H1 (cell line): ENCODE results near the gene TRABD2A. TPM values are rescaled to one million over a fixed set of nuclear protein-coding genes. Genes with fewer than 3 reads are reported as not detected.

ENCODE experiments used
- CTCF ChIA-PET: fragments of 300-600 bp; sonication (Branson Sonifier 250); formaldehyde crosslinking; loops from one replicate; lab custom pipeline; 2021; ENCODE audit not compliant: partially characterized antibody; lab: Charles Lee
- POLR2A ChIA-PET: fragments of 300-600 bp; sonication (Branson Sonifier 250); formaldehyde crosslinking; loops from one replicate; lab custom pipeline; 2021; ENCODE audit warnings: inconsistent platforms; ENCODE audit not compliant: partially characterized antibody; lab: Charles Lee
- DNase-seq, 2 experiments: peaks; one replicate each; pipeline versions ENCODE4 v3.0.0 to v3.0.0-alpha.2; 2010 to 2022; ENCODE audit warnings: low spot score in 2 of 2, low read depth in 1 of 2, mixed read lengths in 1 of 2
- FAIRE-seq: peaks from 2 replicates; lab custom pipeline; 2011; peaks lifted over from hg19 to GRCh38; lab: Jason Lieb, UNC
- H2AFZ ChIP-seq: 2 replicates; pipeline ENCODE4 v1.8.1; 2012; ENCODE audit warnings: low read length, inconsistent platforms
- H2AK5ac ChIP-seq: 2 replicates; pipeline ENCODE4 v1.6.1; 2013; ENCODE audit warnings: low read depth, low read length
- H2BK120ac ChIP-seq: replicated peaks from 2 replicates; pipeline ENCODE3; 2013; ENCODE audit warnings: low read depth, low read length, inconsistent platforms
- H2BK12ac ChIP-seq: 2 replicates; pipeline ENCODE4 v1.6.1; 2013; ENCODE audit warnings: low read depth, low read length
- H2BK15ac ChIP-seq: 2 replicates; pipeline ENCODE4 v1.6.1; 2013; ENCODE audit warnings: low read length
- H2BK20ac ChIP-seq: 2 replicates; pipeline ENCODE4 v1.6.1; 2013; ENCODE audit warnings: low read length
- H2BK5ac ChIP-seq: 2 replicates; pipeline ENCODE4 v1.6.1; 2013; ENCODE audit warnings: low read depth, low read length
- H3K14ac ChIP-seq: 2 replicates; pipeline ENCODE4 v1.6.1; 2013; ENCODE audit warnings: inconsistent platforms; ENCODE audit not compliant: insufficient read length
- H3K18ac ChIP-seq: 2 replicates; pipeline ENCODE4 v1.6.1; 2013; ENCODE audit warnings: low read length; ENCODE audit errors: extremely low read depth
- H3K23ac ChIP-seq: 2 replicates; pipeline ENCODE4 v1.6.1; 2013; ENCODE audit warnings: inconsistent platforms; ENCODE audit not compliant: insufficient read length
- H3K23me2 ChIP-seq: 2 replicates; pipeline ENCODE4 v1.6.1; 2013; ENCODE audit warnings: low read depth, low read length
- H3K27ac ChIP-seq: 2 replicates; pipeline ENCODE4 v1.6.1; 2011; ENCODE audit warnings: low read depth, low read length, inconsistent platforms
- H3K27me3 ChIP-seq, 4 experiments: replicated peaks in 1 of 4; 1 replicate in 1 of 4; 2 replicates in 3 of 4; pipeline versions ENCODE4 v1.6.1 to v1.8.1; 2011 to 2013; ENCODE audit warnings: low read length in 3 of 4, mild to moderate bottlenecking in 3 of 4, inconsistent platforms in 2 of 4, mixed read lengths in 2 of 4, moderate library complexity in 1 of 4; ENCODE audit not compliant: control insufficient read depth in 3 of 4, insufficient read depth in 3 of 4; ENCODE audit errors: extremely low read depth in 1 of 4
- H3K36me3 ChIP-seq, 4 experiments: 2 replicates each; pipeline versions ENCODE4 v1.6.1 to v1.8.1; 2011 to 2013; ENCODE audit warnings: mild to moderate bottlenecking in 4 of 4, low read length in 3 of 4, moderate library complexity in 2 of 4, control low read depth in 1 of 4, inconsistent platforms in 1 of 4; ENCODE audit not compliant: insufficient read depth in 4 of 4, control insufficient read depth in 2 of 4
- H3K4ac ChIP-seq: replicated peaks from 2 replicates; pipeline ENCODE3; 2013; ENCODE audit warnings: low read length, low read depth, mixed read lengths, inconsistent platforms; ENCODE audit not compliant: insufficient read length
- H3K4me1 ChIP-seq, 4 experiments: replicated peaks in 1 of 4; 1 replicate in 1 of 4; 2 replicates in 3 of 4; pipeline versions ENCODE4 v1.6.1 to v1.8.1; 2011 to 2013; ENCODE audit warnings: low read length in 3 of 4, inconsistent platforms in 2 of 4, mixed read lengths in 1 of 4; ENCODE audit not compliant: insufficient read depth in 4 of 4, control insufficient read depth in 3 of 4
- H3K4me2 ChIP-seq, 2 experiments: 2 replicates each; pipeline versions ENCODE4 v1.6.1 to v1.8.1; 2011 to 2013; ENCODE audit warnings: low read depth in 2 of 2, low read length in 2 of 2, control low read depth in 1 of 2, inconsistent platforms in 1 of 2, mild to moderate bottlenecking in 1 of 2; ENCODE audit not compliant: insufficient read depth in 1 of 2
- H3K4me3 ChIP-seq, 4 experiments: fragments of 200-600, 300-600 bp in 1 of 4; sonication (generic), shearing (Covaris generic), sonication (Bioruptor Twin) in 1 of 4; 2 replicates each; pipeline versions ENCODE4 v1.5.1 to v1.8.1; 2011 to 2016; ENCODE audit warnings: low read length in 4 of 4, low read depth in 3 of 4, control low read depth in 2 of 4, inconsistent platforms in 2 of 4, mild to moderate bottlenecking in 2 of 4, mixed read lengths in 1 of 4, moderate library complexity in 1 of 4; ENCODE audit not compliant: insufficient read depth in 2 of 4; ENCODE audit errors: extremely low read depth in 1 of 4
- H3K56ac ChIP-seq: replicated peaks from 2 replicates; pipeline ENCODE3; 2013; ENCODE audit warnings: low read depth, mild to moderate bottlenecking, mixed read lengths, low read length, inconsistent platforms; ENCODE audit not compliant: insufficient read length
- H3K79me1 ChIP-seq: 2 replicates; pipeline ENCODE4 v1.6.1; 2013; ENCODE audit warnings: low read depth, low read length, control low read depth
- H3K79me2 ChIP-seq, 2 experiments: 2 replicates each; pipeline versions ENCODE4 v1.6.1 to v1.8.1; 2012 to 2013; ENCODE audit warnings: low read length in 2 of 2, mild to moderate bottlenecking in 2 of 2, inconsistent platforms in 1 of 2; ENCODE audit not compliant: insufficient read depth in 2 of 2, control insufficient read depth in 1 of 2
- H3K9ac ChIP-seq, 4 experiments: replicated peaks in 1 of 4; 1 replicate in 1 of 4; 2 replicates in 3 of 4; pipeline versions ENCODE4 v1.6.1 to v1.8.1; 2011 to 2013; ENCODE audit warnings: low read depth in 3 of 4, low read length in 3 of 4, control low read depth in 2 of 4, mild to moderate bottlenecking in 2 of 4, moderate library complexity in 2 of 4, inconsistent platforms in 1 of 4; ENCODE audit errors: extremely low read depth in 1 of 4
- H3K9me3 ChIP-seq, 2 experiments: 2 replicates each; pipeline versions ENCODE4 v1.6.1 to v1.8.1; 2012 to 2013; ENCODE audit warnings: mild to moderate bottlenecking in 2 of 2, moderate library complexity in 2 of 2, control low read depth in 1 of 2, inconsistent platforms in 1 of 2, low read depth in 1 of 2, low read length in 1 of 2, mixed read lengths in 1 of 2; ENCODE audit not compliant: insufficient read depth in 2 of 2
- H4K20me1 ChIP-seq, 2 experiments: replicated peaks in 1 of 2; 2 replicates each; pipeline versions ENCODE3 to v1.8.1; 2011 to 2013; ENCODE audit warnings: inconsistent platforms in 2 of 2, low read length in 2 of 2, mild to moderate bottlenecking in 1 of 2; ENCODE audit not compliant: insufficient read depth in 2 of 2, control insufficient read depth in 1 of 2
- H4K5ac ChIP-seq: 2 replicates; pipeline ENCODE4 v1.6.1; 2013; ENCODE audit warnings: low read length, low read depth, mixed read lengths, inconsistent platforms; ENCODE audit not compliant: insufficient read length
- H4K8ac ChIP-seq: 2 replicates; pipeline ENCODE4 v1.8.0; 2013; ENCODE audit warnings: mild to moderate bottlenecking, moderate library complexity, low read length, inconsistent platforms; ENCODE audit not compliant: insufficient read depth; ENCODE audit errors: extremely low read depth
- H4K91ac ChIP-seq: replicated peaks from 2 replicates; pipeline ENCODE3; 2013; ENCODE audit warnings: low read length, mixed read lengths, inconsistent platforms; ENCODE audit not compliant: insufficient read length
- BCL11A ChIP-seq, 2 experiments: IDR thresholded peaks; one replicate each; pipeline ENCODE4 v1.6.1; 2011; ENCODE audit warnings: low read depth in 2 of 2, low read length in 2 of 2, mild to moderate bottlenecking in 2 of 2
- BRCA1 ChIP-seq: IDR thresholded peaks from 2 replicates; pipeline ENCODE4 v1.6.1; 2012; ENCODE audit warnings: low read depth, low read length, improper control_type of control experiment
- CHD2 ChIP-seq: IDR thresholded peaks from 2 replicates; pipeline ENCODE4 v1.6.1; 2012; ENCODE audit warnings: low read length, improper control_type of control experiment
- CTCF ChIP-seq, 3 experiments: IDR thresholded peaks; 1 replicate in 2 of 3; 2 replicates in 1 of 3; pipeline versions ENCODE4 v1.5.1 to v1.6.1; 2011; ENCODE audit warnings: low read length in 3 of 3, mild to moderate bottlenecking in 3 of 3, inconsistent platforms in 2 of 3, low read depth in 1 of 3, moderate library complexity in 1 of 3; ENCODE audit not compliant: insufficient read depth in 1 of 3; ENCODE audit errors: control extremely low read depth in 1 of 3
- HDAC6 ChIP-seq: IDR thresholded peaks from one replicate; pipeline ENCODE4 v1.7.1; 2012; ENCODE audit warnings: low read depth, mild to moderate bottlenecking, inconsistent platforms, low read length, moderate library complexity
- JUN ChIP-seq: IDR thresholded peaks from 2 replicates; pipeline ENCODE4 v1.6.1; 2011; ENCODE audit warnings: low read depth, mild to moderate bottlenecking, improper control_type of control experiment, low read length
- KDM4A ChIP-seq: IDR thresholded peaks from one replicate; pipeline ENCODE4 v1.7.1; 2012; ENCODE audit warnings: low read depth, mild to moderate bottlenecking, moderate library complexity, low read length, inconsistent platforms; ENCODE audit not compliant: severe bottlenecking
- KDM5A ChIP-seq: fragments of 200-600 bp; IDR thresholded peaks from 2 replicates; pipeline ENCODE4 v1.7.1; 2012; ENCODE audit warnings: mild to moderate bottlenecking, low read length, inconsistent platforms, mixed read lengths
- RFX5 ChIP-seq: IDR thresholded peaks from 2 replicates; pipeline ENCODE4 v1.6.1; 2011; ENCODE audit warnings: low read depth, low read length, improper control_type of control experiment, borderline replicate concordance
- RNF2 ChIP-seq: fragments of 200-900, 300-1000 bp; sonication (generic); IDR thresholded peaks from 2 replicates; pipeline ENCODE4 v1.7.1; 2016; ENCODE audit warnings: borderline replicate concordance, low read depth, mild to moderate bottlenecking, antibody characterized with exemption, low read length; ENCODE audit not compliant: poor library complexity, severe bottlenecking; ENCODE audit errors: missing control alignments
- TAF1 ChIP-seq: IDR thresholded peaks from 2 replicates; pipeline ENCODE4 v1.6.1; 2011; ENCODE audit warnings: mild to moderate bottlenecking, low read depth, low read length
- WGBS, 2 experiments: shearing (Covaris generic) in 1 of 2; methylation state at CpG; one replicate each; pipeline versions ENCODE4 v1.1.6 to v1.1.7; 2013 to 2015; ENCODE audit warnings: low lambda C conversion rate in 2 of 2, mixed read lengths in 2 of 2, inconsistent platforms in 1 of 2, low coverage in 1 of 2, missing lambda C conversion rate in 1 of 2; ENCODE audit not compliant: insufficient replicate concordance in 2 of 2, insufficient coverage in 1 of 2, insufficient read length in 1 of 2; ENCODE audit errors: extremely low coverage in 1 of 2, missing lambda C conversion rate in 1 of 2; 5-methylcytosine and 5-hydroxymethylcytosine counted together
- polyA plus RNA-seq, 7 experiments: library from polyadenylated mRNA; depleted of rRNA in 3 of 7; stranded (reverse) in 5 of 7; unstranded in 2 of 7; fragments of >200 nt in 5 of 7; fragments of 200-250 nt in 2 of 7; gene quantifications; 1 replicate in 5 of 7; 2 replicates in 1 of 7; 4 replicates in 1 of 7; pipeline versions ENCODE4 v1.2.1 to v1.2.3, GENCODE V29; 2011 to 2013; ENCODE audit warnings: missing spikeins in 2 of 7, mixed read lengths in 2 of 7
- total RNA-seq: library from RNA; stranded (reverse); fragmentation: NEBNext Ultra II Directional; extraction: Animal tissue kit (Norgen Biotek cat#: 25700); gene quantifications from 2 replicates; pipeline ENCODE4 v1.2.1, GENCODE V29; 2021

Gene TRABD2A
- total and polyA plus RNA-seq, 2 of the 8 experiments (the other 6 are each of a cell fraction or from before 2014, with no cell fraction given): 17.3 to 18.6 TPM

GRCh38 chr2:84911135-84911678 lies 30.3 kb upstream of the TRABD2A start:
- ChIA-PET CTCF (no interaction called here), POLR2A (no interaction called here)
- Histone ChIP-seq H2AFZ (no peak overlapping the region), H2AK5ac (no peak overlapping the region), H3K79me1 (no peaks in the 10 kb centered on the region), H2BK15ac (no peak overlapping the region), H4K91ac (no peak overlapping the region), H3K9ac (no peak overlapping the region), H3K4me1 (peaks cover 0 to 9% (median 6%) of the 10 kb centered on the region in 4 experiments), H3K79me2 (peaks cover 0 to 7% of the 10 kb centered on the region in 2 experiments; a peak in 1 of 4 replicates), H3K18ac (no peak overlapping the region), H2BK20ac (no peak overlapping the region), H3K4me3 (no peak overlapping the region), H3K4me2 (no peak overlapping the region), H3K56ac (no peak overlapping the region), H3K14ac (no peak overlapping the region), H4K5ac (no peak overlapping the region), H3K23ac (no peak overlapping the region), H4K8ac (no peak overlapping the region), H2BK12ac (no peak overlapping the region), H4K20me1 (peaks cover 0 to 9% of the 10 kb centered on the region in 2 experiments), H3K27ac (no peak overlapping the region), H2BK5ac (no peak overlapping the region), H3K36me3 (peaks cover 0 to 8% (median 0%) of the 10 kb centered on the region in 4 experiments; a peak in 3 of 8 replicates), H3K27me3 (no peaks in the 10 kb centered on the region; a peak in 1 of 7 replicates), H3K4ac (no peak overlapping the region), H2BK120ac (no peak overlapping the region), H3K9me3 (no peaks in the 10 kb centered on the region; a peak in 1 of 4 replicates), H3K23me2 (peaks cover 13% of the 10 kb centered on the region; the same call in 1 of the 2 replicates)
- no peak for FAIRE-seq
- DNase-seq: no peak
- 93% methylated on average over 5 of the region's 5 CpGs; no CpG with 5 or more reads in 1 of the 2 experiments for WGBS, 2 experiments
- no peak for TF ChIP-seq BRCA1
- no peak for TF ChIP-seq HDAC6
- TF ChIP-seq TAF1: no peak
- TF ChIP-seq CHD2: no peak
- no peak for TF ChIP-seq KDM5A
- TF ChIP-seq KDM4A: no peak
- no peak for TF ChIP-seq JUN
- no peak for TF ChIP-seq RNF2
- TF ChIP-seq CTCF (IDR thresholded peaks at IDR 0.05; ENCODE audit: control extremely low read depth in 1 of 3, insufficient read depth in 1 of 3, low read depth in 1 of 3, low read length in 3 of 3): no peak
- no peak for TF ChIP-seq RFX5
- TF ChIP-seq BCL11A (IDR thresholded peaks at IDR 0.05; ENCODE audit: low read depth in 2 of 2, low read length in 2 of 2): no peak
